Smooth muscle cell of the brain vasculature (primary cell): Measurements from ENCODE around the gene SLC5A4.
"Not testable (repeated sequence)": the region's sequence is repeated elsewhere in the genome, so short reads cannot be mapped to it uniquely, and the experiment has no call there.

Source experiments
- DNase-seq: peaks from one replicate; pipeline ENCODE4 v3.0.0-alpha.2; 2012; ENCODE audit warnings: low read depth, low spot score

Gene SLC5A4

GRCh38 chr22:32255217-32255616, at the start of gene SLC5A4:
Gene SLC5A4 (minus strand): TSS chr22:32255347. CDS start chr22:32255329, 18 bp downstream.
- no peak for DNase-seq

GRCh38 chr22:32293921-32294320, 38.8 kb upstream of the SLC5A4 start:
- DNase-seq: not testable (repeated sequence)

GRCh38 chr22:32286290-32286840, 31.2 kb upstream of the SLC5A4 start:
- no peak for DNase-seq

- peak; percentile 43 for DNase-seq
These were observed 25.9 kb upstream of the SLC5A4 start for GRCh38 chr22:32281072-32281471.

- not testable (repeated sequence) for DNase-seq
These were observed 20.2 kb upstream of the SLC5A4 start for GRCh38 chr22:32275353-32275752.

GRCh38 chr22:32271389-32271788, 16.2 kb upstream of the SLC5A4 start:
- DNase-seq: no peak

- DNase-seq: no peak
These were observed 15.7 kb upstream of the SLC5A4 start for GRCh38 chr22:32270641-32271369.

- no peak for DNase-seq
These were observed 14.2 kb upstream of the SLC5A4 start for GRCh38 chr22:32269316-32269715.

- DNase-seq: no peak
These were observed 11.9 kb upstream of the SLC5A4 start for GRCh38 chr22:32267011-32267410.

- peak; percentile 55 for DNase-seq
These were observed 11.0 kb upstream of the SLC5A4 start for GRCh38 chr22:32265882-32266767.

GRCh38 chr22:32263678-32264077, 8.5 kb upstream of the SLC5A4 start:
- DNase-seq: not testable (repeated sequence)

GRCh38 chr22:32261306-32261705, 6.2 kb upstream of the SLC5A4 start:
- no peak for DNase-seq

GRCh38 chr22:32258791-32259190, 3.6 kb upstream of the SLC5A4 start:
- no peak for DNase-seq

- DNase-seq: no peak
These were observed 579 bp upstream of the SLC5A4 start for GRCh38 chr22:32255726-32256125.

GRCh38 chr22:32249231-32249630, 5.9 kb downstream of the SLC5A4 start:
- no peak for DNase-seq

- DNase-seq: no peak
These were observed 6.9 kb downstream of the SLC5A4 start for GRCh38 chr22:32248276-32248675.

GRCh38 chr22:32246166-32246565, 9.0 kb downstream of the SLC5A4 start:
- DNase-seq: no peak

- DNase-seq: no peak
These were observed 10.1 kb downstream of the SLC5A4 start for GRCh38 chr22:32245042-32245441.

GRCh38 chr22:32244547-32244946, 10.6 kb downstream of the SLC5A4 start:
- DNase-seq: no peak

- no peak for DNase-seq
These were observed 14.7 kb downstream of the SLC5A4 start for GRCh38 chr22:32240461-32240860.

GRCh38 chr22:32237906-32238305, 17.2 kb downstream of the SLC5A4 start:
- no peak for DNase-seq

- DNase-seq: no peak
These were observed 18.2 kb downstream of the SLC5A4 start for GRCh38 chr22:32236970-32237369.
